H7 (cell line): ENCODE data around the gene SLC2A13. TPM values are rescaled to one million over a fixed set of nuclear protein-coding genes. Genes with fewer than 3 reads are reported as not detected.

Experiments used
- DNase-seq: peaks from one replicate; pipeline ENCODE4 v3.0.0; 2012
- H3K27me3 ChIP-seq: 2 replicates; pipeline ENCODE4 v1.6.0; 2011; ENCODE audit warnings: mild to moderate bottlenecking, low read length; ENCODE audit not compliant: control insufficient read depth, insufficient read depth
- H3K36me3 ChIP-seq: replicated peaks from 2 replicates; pipeline ENCODE4 v1.5.1; 2011; ENCODE audit warnings: low read length; ENCODE audit not compliant: control insufficient read depth, insufficient read depth
- H3K4me3 ChIP-seq: 2 replicates; pipeline ENCODE4 v1.5.1; 2011; ENCODE audit warnings: low read depth, mild to moderate bottlenecking, control low read depth, low read length, moderate library complexity; ENCODE audit not compliant: insufficient read depth
- total RNA-seq: library from RNA; depleted of rRNA; stranded (reverse); fragments of >200 nt; shearing (Covaris generic); gene quantifications from 2 replicates; pipeline ENCODE4 v1.2.3, GENCODE V29; 2014

Gene SLC2A13
- total RNA-seq, 1 experiment from 2014 or later = 13.8 TPM

DNA sequence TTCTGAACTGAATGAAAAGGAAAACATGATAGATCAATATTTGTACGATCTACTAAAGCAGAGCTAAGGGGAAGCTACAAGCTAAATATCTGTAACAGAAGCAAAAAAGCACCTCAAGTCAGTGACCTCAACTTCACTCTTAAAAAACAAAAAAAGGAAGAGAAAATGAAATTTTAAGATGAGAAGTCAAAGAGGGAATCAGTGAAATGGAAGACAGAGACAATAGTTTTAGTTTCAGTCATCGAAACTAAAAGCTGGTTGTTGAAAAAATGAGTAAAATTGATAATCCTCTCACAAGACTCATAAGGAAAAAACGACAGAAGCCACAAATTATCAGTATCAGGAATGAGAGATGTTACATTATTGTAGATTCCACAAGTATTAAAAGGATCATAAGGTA, 11.9 kb upstream of the SLC2A13 start:
- H3K4me3 ChIP-seq = no peak overlapping the region
- no peaks in the 10 kb centered on the region for H3K36me3 ChIP-seq
- no peaks in the 10 kb centered on the region for H3K27me3 ChIP-seq
- no peak for DNase-seq

DNA sequence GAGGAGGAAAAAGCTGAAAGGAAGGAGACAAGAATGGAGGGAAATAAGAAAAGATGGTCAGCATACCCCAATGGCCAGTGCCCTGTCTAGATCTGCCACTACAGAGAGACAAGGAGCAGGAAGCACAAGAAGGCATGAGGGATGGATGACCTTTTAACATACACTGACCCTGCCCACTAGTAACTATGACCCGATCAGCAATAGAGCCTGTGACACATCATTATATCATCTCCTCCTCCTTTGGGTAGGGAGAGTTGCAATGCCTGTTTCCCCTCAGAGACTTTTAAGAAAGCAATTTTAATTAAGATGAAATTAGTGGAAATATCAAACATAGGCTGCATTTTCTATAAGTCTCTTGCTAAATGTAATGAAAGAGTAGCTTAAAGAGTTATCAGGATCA, 4.7 kb upstream of the SLC2A13 start:
- Histone ChIP-seq H3K27me3 (no peaks in the 10 kb centered on the region), H3K36me3 (no peaks in the 10 kb centered on the region), H3K4me3 (no peak overlapping the region)
- DNase-seq = no peak

DNA sequence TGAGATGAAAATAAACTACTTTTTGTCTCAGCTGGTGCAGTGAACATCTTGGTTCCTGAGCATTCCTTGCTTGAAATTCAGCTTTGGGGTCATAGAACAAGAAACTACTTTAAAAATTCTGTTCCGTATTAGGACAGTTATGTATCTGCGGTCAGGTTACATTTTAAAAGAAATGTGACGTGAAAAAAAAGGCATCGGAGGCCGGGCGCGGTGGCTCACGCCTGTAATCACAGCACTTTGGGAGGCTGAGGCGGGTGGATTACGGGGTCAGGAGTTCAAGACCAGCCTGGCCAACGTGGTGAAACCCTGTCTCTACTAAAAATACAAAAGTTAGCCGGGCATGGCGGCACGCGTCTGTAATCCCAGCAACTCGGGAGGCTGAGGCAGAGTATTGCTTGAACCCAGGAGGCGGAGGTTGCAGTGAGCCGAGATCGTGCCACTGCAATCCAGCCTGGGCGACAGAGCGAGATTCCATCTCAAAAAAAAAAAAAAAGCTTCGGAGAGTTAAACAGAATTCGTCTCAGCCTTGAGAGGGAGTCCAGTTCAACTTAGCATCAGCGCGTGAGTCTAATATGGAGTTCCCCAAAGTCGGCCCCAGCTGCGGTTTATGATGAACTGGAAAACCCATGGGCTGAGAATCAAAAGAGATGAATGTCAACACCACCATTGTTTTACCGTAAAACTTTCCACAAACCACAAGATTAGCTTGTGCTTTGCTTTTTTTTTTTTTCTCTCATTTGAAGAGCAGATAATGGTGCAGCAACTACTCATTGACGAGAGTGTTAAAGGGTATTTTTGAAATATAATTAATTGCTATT, 2.1 kb upstream of the SLC2A13 start:
- H3K27me3 ChIP-seq = peaks cover 2% of the 10 kb centered on the region; the same call in 1 of the 2 replicates
- DNase-seq = no peak
- H3K4me3 ChIP-seq = no peak overlapping the region
- H3K36me3 ChIP-seq = no peaks in the 10 kb centered on the region

DNA sequence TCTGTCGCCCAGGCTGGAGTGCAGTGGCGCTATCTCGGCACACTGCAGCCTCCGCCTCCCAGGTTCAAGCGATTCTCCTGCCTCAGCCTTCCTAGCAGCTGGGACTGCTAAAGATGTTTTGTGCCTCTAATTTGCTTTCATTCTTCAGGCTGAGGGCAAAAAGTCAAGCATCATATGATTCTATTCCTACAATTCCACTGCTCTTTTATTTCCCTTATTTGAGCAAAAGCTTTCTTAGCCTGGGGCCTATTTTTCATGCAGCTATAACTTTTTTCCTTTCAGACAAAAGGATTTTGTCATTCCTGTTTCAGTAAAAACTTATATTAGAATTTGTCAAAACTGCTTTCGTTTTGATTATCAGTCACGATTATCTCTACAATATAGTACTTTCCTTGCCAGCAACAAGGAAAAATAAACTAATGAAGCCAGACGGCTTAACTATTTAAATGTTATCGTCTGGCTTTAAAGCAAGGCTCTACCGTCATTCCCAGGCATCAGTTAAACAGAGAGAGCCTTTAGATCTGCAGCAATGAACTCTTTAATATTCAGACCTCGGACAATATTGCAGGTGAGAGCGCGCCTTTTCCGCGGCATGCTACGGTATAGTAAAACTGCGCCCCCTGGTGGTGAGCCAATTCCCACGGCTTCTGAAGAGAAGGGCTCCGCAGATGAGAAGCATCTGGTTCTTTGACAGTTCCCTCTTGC, 1.4 kb upstream of the SLC2A13 start:
- no peak overlapping the region for H3K4me3 ChIP-seq
- peak; percentile 55 for DNase-seq
- H3K36me3 ChIP-seq = no peaks in the 10 kb centered on the region
- peaks cover 2% of the 10 kb centered on the region; the same call in 1 of the 2 replicates for H3K27me3 ChIP-seq

DNA sequence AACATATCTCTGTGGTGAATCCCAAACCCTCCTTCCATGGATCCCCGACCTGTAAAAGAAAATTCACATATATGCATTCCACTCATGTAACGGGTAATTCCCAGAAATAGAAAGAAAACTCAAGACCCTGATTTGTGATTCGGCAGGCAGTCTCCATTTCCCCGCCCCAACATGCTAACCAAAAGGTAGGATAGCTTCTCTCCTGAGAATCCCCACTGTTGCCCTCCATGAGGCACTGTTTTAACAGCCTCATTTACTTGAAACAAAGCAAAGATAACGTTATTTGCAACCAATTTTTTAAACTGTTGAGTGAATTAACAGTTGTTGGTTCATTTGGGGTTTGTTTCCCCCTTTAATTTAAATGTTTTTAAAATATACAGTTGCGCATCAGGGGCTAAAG, 774 bp upstream of the SLC2A13 start:
- no peaks in the 10 kb centered on the region for H3K36me3 ChIP-seq
- H3K27me3 ChIP-seq = peaks cover 2% of the 10 kb centered on the region; the same call in 1 of the 2 replicates
- DNase-seq = no peak
- no peak overlapping the region for H3K4me3 ChIP-seq

DNA sequence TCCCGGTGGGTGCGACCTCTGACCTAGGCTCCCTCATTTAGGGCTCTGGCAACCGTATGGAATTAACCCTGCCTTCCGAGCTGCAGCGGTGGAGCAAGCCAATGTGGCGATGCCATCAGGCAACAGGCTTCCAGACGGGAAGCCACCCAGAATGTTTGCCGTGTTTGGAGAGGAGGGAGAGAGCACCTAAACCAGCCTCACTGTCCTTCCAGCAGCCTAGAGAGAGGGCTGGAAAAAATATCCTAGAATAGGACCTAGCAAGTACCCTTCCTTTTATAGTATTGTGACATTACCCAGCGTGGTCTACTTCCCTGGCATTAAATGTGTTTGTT, 287 bp upstream of the SLC2A13 start:
- H3K4me3 ChIP-seq = peak overlapping the region; percentile 36

DNA sequence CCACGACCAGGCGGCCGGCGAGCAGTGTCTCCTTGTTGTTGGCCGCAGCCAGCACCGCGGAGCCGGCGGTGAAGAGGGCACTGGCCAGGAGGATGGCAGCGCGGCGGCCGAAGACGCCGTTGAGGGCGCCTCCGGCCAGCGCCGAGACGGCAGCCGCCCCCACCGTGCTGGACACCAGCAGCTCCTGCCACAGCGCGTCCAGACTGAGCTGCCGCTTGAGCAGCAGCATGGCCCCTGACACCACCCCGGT, 691 bp downstream of the SLC2A13 start:
- Histone ChIP-seq H3K36me3 (no peaks in the 10 kb centered on the region), H3K27me3 (peaks cover 2% of the 10 kb centered on the region; the same call in 1 of the 2 replicates), H3K4me3 (peak overlapping the region; percentile 82)
- DNase-seq = no peak

More for the DNA sequence above, 287 bp upstream of the SLC2A13 start:
- Histone ChIP-seq H3K36me3 (no peaks in the 10 kb centered on the region), H3K27me3 (peaks cover 2% of the 10 kb centered on the region; the same call in 1 of the 2 replicates)
- DNase-seq = no peak

DNA sequence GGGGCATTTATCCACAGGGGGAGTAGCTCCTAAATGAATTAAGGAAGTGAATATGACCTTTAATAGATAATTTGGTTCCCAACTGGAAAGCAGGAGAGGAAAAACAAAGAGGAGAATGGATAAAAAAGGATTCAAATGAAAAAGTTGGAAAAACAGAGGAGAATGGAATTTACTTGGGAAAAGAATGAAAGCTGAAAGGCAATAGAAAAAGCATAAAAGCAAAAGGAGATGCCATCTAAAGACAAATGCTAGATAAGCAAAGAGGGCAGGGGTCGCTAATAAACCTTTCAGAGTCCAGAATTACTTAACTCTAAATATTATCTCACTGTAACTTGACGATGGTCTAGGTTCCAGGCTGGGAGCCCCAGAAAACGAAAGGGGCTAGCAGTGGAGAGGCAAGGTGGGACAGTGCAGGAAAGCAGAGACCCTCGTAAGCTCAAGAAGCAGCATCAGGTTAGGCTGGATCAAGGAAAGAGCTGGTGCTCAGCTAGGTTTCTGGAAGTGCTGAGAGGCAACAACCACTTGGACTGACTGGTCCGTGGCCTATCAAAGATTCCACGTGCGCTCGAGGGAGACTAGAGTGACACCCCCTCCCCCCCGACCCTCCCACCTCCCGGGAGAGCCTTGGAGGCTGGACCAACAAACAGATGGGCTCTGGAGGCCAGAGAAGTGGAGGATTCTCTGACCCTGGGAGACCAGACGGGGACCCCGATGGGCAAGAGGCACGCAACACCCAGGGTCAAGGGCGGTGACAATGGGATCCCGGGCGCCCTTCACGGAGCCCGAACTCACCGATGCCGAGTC, 1.2 kb downstream of the SLC2A13 start:
- H3K4me3 ChIP-seq = peak overlapping the region; percentile 82
- H3K36me3 ChIP-seq = no peaks in the 10 kb centered on the region
- peaks cover 2% of the 10 kb centered on the region; the same call in 1 of the 2 replicates for H3K27me3 ChIP-seq
- DNase-seq = no peak

DNA sequence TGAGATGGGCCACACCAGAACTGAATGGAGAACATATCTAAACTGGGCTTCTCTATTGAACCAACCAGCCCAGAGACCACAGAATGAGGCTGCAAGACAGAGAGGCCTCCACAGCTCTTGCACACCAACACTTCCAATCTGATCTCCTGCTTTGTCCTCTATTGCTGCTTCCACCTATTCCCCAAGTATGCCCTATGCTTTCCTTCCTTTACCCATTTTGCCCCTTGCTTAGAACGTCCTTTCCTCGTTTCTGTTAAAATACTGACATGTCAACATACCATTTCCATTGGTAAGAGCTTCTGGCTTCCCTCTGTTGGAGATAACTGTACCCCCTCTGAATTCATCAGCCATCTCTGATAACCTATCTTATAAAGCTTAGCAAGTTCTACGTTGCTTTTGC, 2.8 kb downstream of the SLC2A13 start:
- DNase-seq = no peak
- Histone ChIP-seq H3K4me3 (no peak overlapping the region), H3K36me3 (no peaks in the 10 kb centered on the region), H3K27me3 (peaks cover 2% of the 10 kb centered on the region; the same call in 1 of the 2 replicates)

DNA sequence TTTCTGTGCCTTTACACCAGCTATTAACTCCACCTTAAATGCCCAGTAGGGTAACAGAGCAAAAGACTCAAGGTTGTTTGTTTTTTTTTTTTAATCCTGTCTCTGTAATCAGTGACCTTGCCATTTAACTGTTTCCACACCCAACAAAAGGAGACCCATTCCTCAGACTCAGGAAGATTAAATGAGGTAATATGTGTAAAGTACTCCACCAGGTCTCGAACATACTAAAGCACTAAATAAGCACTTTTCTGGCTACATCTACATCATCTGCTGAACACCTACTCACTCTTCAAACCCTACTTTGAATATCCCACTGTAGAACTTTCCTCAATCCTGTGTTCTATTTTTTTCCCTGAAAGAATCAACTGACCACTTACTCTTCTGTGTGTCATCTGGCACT, 4.1 kb downstream of the SLC2A13 start:
- Histone ChIP-seq H3K36me3 (no peaks in the 10 kb centered on the region), H3K27me3 (peaks cover 2% of the 10 kb centered on the region; the same call in 1 of the 2 replicates), H3K4me3 (no peak overlapping the region)
- no peak for DNase-seq

DNA sequence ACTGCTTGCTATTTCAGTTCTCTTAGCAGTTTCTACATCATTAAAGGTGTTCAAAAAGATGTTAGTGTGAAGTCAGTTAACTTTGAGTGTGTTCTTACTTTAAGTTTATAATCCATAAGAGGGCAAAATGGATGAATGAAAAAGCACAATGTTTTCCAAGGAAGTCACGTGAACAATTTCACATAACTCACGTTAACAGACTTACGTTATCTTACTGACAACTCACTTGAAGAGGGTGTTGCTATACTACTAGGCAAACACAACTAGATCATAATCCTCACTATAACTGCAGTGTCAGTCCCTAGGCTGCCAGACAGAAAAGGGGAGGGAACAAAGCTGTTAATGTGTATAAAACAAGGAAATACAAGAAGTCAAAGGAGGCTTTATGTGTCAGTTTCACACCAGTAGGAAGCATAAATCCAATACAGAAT, 6.4 kb downstream of the SLC2A13 start:
- H3K36me3 ChIP-seq = no peaks in the 10 kb centered on the region
- no peak overlapping the region for H3K4me3 ChIP-seq
- no peaks in the 10 kb centered on the region for H3K27me3 ChIP-seq
- no peak for DNase-seq

DNA sequence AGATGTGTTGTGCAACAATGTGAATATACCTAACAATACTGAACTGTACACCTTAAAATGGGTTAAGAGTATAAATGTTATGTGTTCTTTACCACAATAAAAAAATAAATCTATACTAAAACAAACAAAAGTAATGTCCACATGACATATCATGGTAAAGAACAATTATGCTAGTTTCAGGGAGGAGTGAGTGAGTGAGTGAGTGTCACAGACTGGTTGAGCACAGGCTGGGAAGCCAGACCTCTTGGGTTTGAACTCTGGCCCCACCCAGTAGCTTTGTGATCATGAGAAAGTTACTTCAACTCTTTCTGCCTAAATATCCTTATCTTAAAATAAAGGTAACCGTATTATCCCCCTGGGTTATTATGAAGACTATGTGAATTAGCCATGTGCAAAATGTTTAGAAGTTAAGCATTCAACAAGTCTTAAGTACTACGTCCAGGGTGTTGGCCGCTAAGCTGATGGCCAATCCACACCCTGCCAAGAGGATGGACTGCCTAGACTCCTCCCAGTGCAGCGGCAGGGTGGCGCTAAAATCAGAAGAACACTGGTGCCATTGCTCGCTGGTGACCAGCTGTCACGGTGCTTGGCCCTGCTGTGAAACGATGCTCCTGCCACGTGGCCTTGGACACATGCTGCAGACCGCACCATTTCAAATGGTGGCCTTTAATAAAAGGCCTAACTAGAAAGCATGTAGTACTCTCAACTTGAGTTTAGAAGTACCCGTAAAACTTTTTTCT, 7.3 kb downstream of the SLC2A13 start:
- no peak for DNase-seq
- H3K36me3 ChIP-seq = no peaks in the 10 kb centered on the region

DNA sequence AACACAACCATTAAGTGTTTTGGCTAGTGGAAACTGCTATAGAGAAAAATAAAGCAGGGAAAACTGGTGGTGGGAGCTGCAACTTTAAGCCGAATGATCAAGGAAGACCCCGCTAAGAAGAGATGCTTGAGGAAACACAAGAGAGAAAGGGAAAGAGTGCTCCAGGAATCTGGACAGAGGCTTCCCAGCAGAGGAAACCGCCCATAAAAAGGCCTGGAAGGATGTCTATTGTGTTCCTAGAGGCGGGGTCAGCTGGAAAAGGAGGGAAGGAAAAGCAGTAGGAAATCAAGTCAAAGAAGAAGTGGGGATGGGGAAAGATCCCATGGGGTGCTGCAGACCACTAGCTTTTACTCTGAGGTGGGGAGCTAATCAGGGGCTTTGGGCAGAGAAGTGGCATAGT, 12.4 kb downstream of the SLC2A13 start:
- Histone ChIP-seq H3K36me3 (no peaks in the 10 kb centered on the region), H3K27me3 (no peaks in the 10 kb centered on the region), H3K4me3 (no peak overlapping the region)
- no peak for DNase-seq

More for the DNA sequence above, 7.3 kb downstream of the SLC2A13 start:
- Histone ChIP-seq H3K4me3 (no peak overlapping the region), H3K27me3 (no peaks in the 10 kb centered on the region)

DNA sequence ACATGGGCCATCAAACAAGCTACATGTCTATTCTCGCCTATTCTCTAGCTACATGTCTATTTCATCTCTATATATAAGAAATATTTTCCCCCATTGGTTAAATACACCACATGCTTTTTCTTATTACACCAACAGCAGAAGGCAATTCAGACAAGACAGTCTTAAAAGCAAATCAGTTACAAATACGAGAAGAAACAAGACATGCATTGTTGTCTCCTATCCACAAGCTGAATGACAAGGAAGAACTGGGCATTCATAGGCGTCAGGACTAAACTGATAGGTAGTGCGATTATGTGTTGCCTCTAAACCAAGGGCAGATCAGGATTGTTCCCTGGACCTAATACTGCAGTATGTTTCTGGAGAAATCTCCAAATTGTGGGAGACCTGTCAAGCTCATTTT, 19.4 kb downstream of the SLC2A13 start:
- Histone ChIP-seq H3K36me3 (no peaks in the 10 kb centered on the region; the same call in 1 of the 2 replicates), H3K4me3 (no peak overlapping the region), H3K27me3 (no peaks in the 10 kb centered on the region)
- DNase-seq = no peak
